H9 (cell line): ENCODE results near the gene C1orf74. TPM values are rescaled to one million over a fixed set of nuclear protein-coding genes. Genes with fewer than 3 reads are reported as not detected.

Experiments
- DNase-seq: peaks from one replicate; pipeline ENCODE4 v3.0.0-alpha.2; 2017
- H2AFZ ChIP-seq: one replicate; pipeline ENCODE4 v1.6.1; 2013; ENCODE audit warnings: mild to moderate bottlenecking, low read length, control low read depth, moderate library complexity
- H2AK5ac ChIP-seq: 2 replicates; pipeline ENCODE4 v1.6.1; 2013; ENCODE audit warnings: low read length, control low read depth, mixed read lengths; ENCODE audit not compliant: insufficient read length
- H2BK120ac ChIP-seq: one replicate; pipeline ENCODE4 v1.6.1; 2013; ENCODE audit warnings: low read depth, mild to moderate bottlenecking, low read length, control low read depth, inconsistent platforms; ENCODE audit not compliant: poor library complexity, severe bottlenecking
- H2BK12ac ChIP-seq: 2 replicates; pipeline ENCODE4 v1.6.1; 2013; ENCODE audit warnings: low read length, control low read depth, mixed read lengths, low read depth; ENCODE audit not compliant: insufficient read length
- H2BK15ac ChIP-seq: 2 replicates; pipeline ENCODE4 v1.6.1; 2013; ENCODE audit warnings: low read depth, low read length, control low read depth
- H2BK20ac ChIP-seq: one replicate; pipeline ENCODE4 v1.6.1; 2013; ENCODE audit warnings: low read depth, mild to moderate bottlenecking, low read length, control low read depth, inconsistent platforms; ENCODE audit not compliant: poor library complexity, severe bottlenecking
- H2BK5ac ChIP-seq: 2 replicates; pipeline ENCODE4 v1.6.1; 2013; ENCODE audit warnings: low read length, control low read depth, mixed read lengths; ENCODE audit not compliant: insufficient read length
- H3K14ac ChIP-seq: 2 replicates; pipeline ENCODE4 v1.6.1; 2013; ENCODE audit warnings: low read length, control low read depth; ENCODE audit not compliant: insufficient read depth
- H3K18ac ChIP-seq: 2 replicates; pipeline ENCODE4 v1.6.1; 2013; ENCODE audit warnings: low read depth, mild to moderate bottlenecking, mixed read lengths, low read length, control low read depth; ENCODE audit not compliant: insufficient read length
- H3K23ac ChIP-seq: 2 replicates; pipeline ENCODE4 v1.6.1; 2013; ENCODE audit warnings: low read length, control low read depth, mixed read lengths, low read depth; ENCODE audit not compliant: insufficient read length
- H3K23me2 ChIP-seq: 2 replicates; pipeline ENCODE4 v1.6.1; 2013; ENCODE audit warnings: low read depth, mild to moderate bottlenecking, mixed read lengths, low read length, control low read depth; ENCODE audit not compliant: insufficient read length, poor library complexity, severe bottlenecking
- H3K27ac ChIP-seq: 2 replicates; pipeline ENCODE4 v1.5.1; 2013; ENCODE audit warnings: low read length, control low read depth, mixed read lengths, low read depth; ENCODE audit not compliant: insufficient read length
- H3K27me3 ChIP-seq: 2 replicates; pipeline ENCODE4 v1.6.1; 2013; ENCODE audit warnings: low read length, control low read depth, inconsistent platforms; ENCODE audit not compliant: insufficient read depth
- H3K4ac ChIP-seq: 2 replicates; pipeline ENCODE4 v1.6.1; 2013; ENCODE audit warnings: low read depth, mild to moderate bottlenecking, control low read depth, inconsistent platforms, low read length, moderate library complexity
- H3K4me1 ChIP-seq: 2 replicates; pipeline ENCODE4 v1.6.1; 2013; ENCODE audit warnings: low read length, control low read depth, inconsistent platforms; ENCODE audit not compliant: insufficient read depth
- H3K4me2 ChIP-seq: 2 replicates; pipeline ENCODE4 v1.6.1; 2013; ENCODE audit warnings: low read length, control low read depth, mixed read lengths; ENCODE audit not compliant: insufficient read length, insufficient read depth
- H3K56ac ChIP-seq: 2 replicates; pipeline ENCODE4 v1.6.1; 2013; ENCODE audit warnings: low read depth, mild to moderate bottlenecking, mixed read lengths, low read length, control low read depth; ENCODE audit not compliant: insufficient read length
- H3K79me1 ChIP-seq: 2 replicates; pipeline ENCODE4 v1.6.1; 2013; ENCODE audit warnings: low read depth, mild to moderate bottlenecking, moderate library complexity, low read length, control low read depth, inconsistent platforms; ENCODE audit not compliant: insufficient read depth, poor library complexity, severe bottlenecking
- H3K79me2 ChIP-seq: 2 replicates; pipeline ENCODE4 v1.6.1; 2013; ENCODE audit warnings: low read length, control low read depth, inconsistent platforms; ENCODE audit not compliant: insufficient read depth
- H3K9ac ChIP-seq: 2 replicates; pipeline ENCODE4 v1.6.1; 2013; ENCODE audit warnings: low read length, control low read depth, mixed read lengths; ENCODE audit not compliant: insufficient read length; ENCODE audit errors: extremely low read depth
- H3K9me3 ChIP-seq: one replicate; pipeline ENCODE4 v1.6.1; 2013; ENCODE audit warnings: low read depth, low read length, inconsistent platforms; ENCODE audit not compliant: control insufficient read depth
- H3T11ph ChIP-seq: one replicate; pipeline ENCODE4 v1.6.1; 2013; ENCODE audit warnings: mild to moderate bottlenecking, low read length, control low read depth, inconsistent platforms
- H4K20me1 ChIP-seq: one replicate; pipeline ENCODE4 v1.6.1; 2013; ENCODE audit not compliant: control insufficient read depth, insufficient read length, insufficient read depth
- H4K5ac ChIP-seq: 2 replicates; pipeline ENCODE4 v1.6.1; 2013; ENCODE audit warnings: low read depth, mild to moderate bottlenecking, mixed read lengths, low read length, control low read depth; ENCODE audit not compliant: insufficient read length
- H4K8ac ChIP-seq: replicated peaks from 2 replicates; pipeline ENCODE4 v1.6.1; 2013; ENCODE audit warnings: low read length, control low read depth, mixed read lengths, low read depth; ENCODE audit not compliant: insufficient read length
- H4K91ac ChIP-seq: 2 replicates; pipeline ENCODE4 v1.6.1; 2013; ENCODE audit warnings: low read depth, mild to moderate bottlenecking, moderate library complexity, mixed read lengths, low read length, control low read depth; ENCODE audit not compliant: insufficient read length
- H3K27ac Mint-ChIP-seq, 3 experiments: 2 replicates in 2 of 3; 3 replicates in 1 of 3; pipeline ENCODE4 v1.8.0; 2020 to 2021; ENCODE audit warnings: mixed read lengths in 3 of 3, mild to moderate bottlenecking in 1 of 3, moderate library complexity in 1 of 3
- H3K27me3 Mint-ChIP-seq: 2 replicates; pipeline ENCODE4 v1.8.0; 2021; ENCODE audit warnings: low read depth, mild to moderate bottlenecking, moderate library complexity, mixed read lengths
- H3K36me3 Mint-ChIP-seq, 3 experiments: 2 replicates in 2 of 3; 3 replicates in 1 of 3; pipeline ENCODE4 v1.8.0; 2020 to 2021; ENCODE audit warnings: low read depth in 3 of 3, mixed read lengths in 3 of 3; ENCODE audit not compliant: insufficient read depth in 1 of 3
- H3K4me1 Mint-ChIP-seq, 2 experiments: 2 replicates each; pipeline ENCODE4 v1.8.0; 2020; ENCODE audit warnings: mixed read lengths in 2 of 2
- H3K4me3 Mint-ChIP-seq, 2 experiments: 2 replicates in 1 of 2; 3 replicates in 1 of 2; pipeline ENCODE4 v1.8.0; 2020 to 2021; ENCODE audit warnings: mild to moderate bottlenecking in 2 of 2, mixed read lengths in 2 of 2, moderate library complexity in 1 of 2
- H3K9me3 Mint-ChIP-seq, 2 experiments: 2 replicates in 1 of 2; 3 replicates in 1 of 2; pipeline ENCODE4 v1.8.0; 2020; ENCODE audit warnings: mild to moderate bottlenecking in 2 of 2, mixed read lengths in 2 of 2, moderate library complexity in 1 of 2
- WGBS: extraction: QIAGEN DNeasy Blood & Tissue Kit; methylation state at CpG from one replicate; pipeline ENCODE4 v1.1.7; 2013; ENCODE audit warnings: missing lambda C conversion rate, low lambda C conversion rate, mixed read lengths; ENCODE audit not compliant: insufficient read length; ENCODE audit errors: extremely low coverage; 5-methylcytosine and 5-hydroxymethylcytosine counted together
- total RNA-seq: library from RNA; stranded (reverse); gene quantifications from 2 replicates; pipeline ENCODE4 v1.2.1, GENCODE V29; 2021
- TF ChIP-seq, protein P1 (sequence below): fragments of 200-600 bp; sonication (generic); conservative IDR thresholded peaks from 3 replicates; pipeline ENCODE4 v1.8.0; 2021; ENCODE audit warnings: antibody characterized with exemption, mild to moderate bottlenecking

C1orf74 gene
- total RNA-seq, 1 experiment from 2014 or later: 2.4 TPM

GRCh38 chr1:209755926-209756614 is 28.3 kb downstream of the C1orf74 start, which contains the start of gene TRAF3IP3:
TRAF3IP3 (plus strand) TSS chr1:209756053; CDS start chr1:209760040, 3,987 bp downstream.
- no peak within 1 kb of the TSS for H2BK12ac ChIP-seq
- Mint-ChIP-seq H3K27me3 (peaks cover 35% of the 10 kb centered on the region), H3K4me1 (no peaks in the 10 kb centered on the region), H3K27ac (peak within 1 kb of the TSS in 1 of 3 experiments; percentile 71; a peak in 1 of 7 replicates), H3K4me3 (no peak within 1 kb of the TSS), H3K36me3 (no peaks in the 10 kb centered on the region), H3K9me3 (no peaks in the 10 kb centered on the region)
- no peaks in the 10 kb centered on the region for H3K23me2 ChIP-seq
- H4K91ac ChIP-seq: no peak within 1 kb of the TSS
- no peaks in the 10 kb centered on the region for H3K79me1 ChIP-seq
- H3K4me2 ChIP-seq: no peak within 1 kb of the TSS
- H2AK5ac ChIP-seq: no peak within 1 kb of the TSS
- H3K4me1 ChIP-seq: no peaks in the 10 kb centered on the region
- no peak within 1 kb of the TSS for H4K5ac ChIP-seq
- no peak within 1 kb of the TSS for H3K9ac ChIP-seq
- no peak within 1 kb of the TSS for H3K56ac ChIP-seq
- H4K20me1 ChIP-seq: no peaks in the 10 kb centered on the region
- H2BK5ac ChIP-seq: no peak within 1 kb of the TSS
- H3K14ac ChIP-seq: no peak within 1 kb of the TSS
- no CpG with 5 or more reads among the region's 10 CpGs for WGBS
- H2BK120ac ChIP-seq: no peak within 1 kb of the TSS
- H3K27ac ChIP-seq: no peak within 1 kb of the TSS
- DNase-seq: no peak
- H4K8ac ChIP-seq: no peak within 1 kb of the TSS
- no peak within 1 kb of the TSS for H2BK20ac ChIP-seq
- no peaks in the 10 kb centered on the region for H3K27me3 ChIP-seq
- TF ChIP-seq, protein P1, sequence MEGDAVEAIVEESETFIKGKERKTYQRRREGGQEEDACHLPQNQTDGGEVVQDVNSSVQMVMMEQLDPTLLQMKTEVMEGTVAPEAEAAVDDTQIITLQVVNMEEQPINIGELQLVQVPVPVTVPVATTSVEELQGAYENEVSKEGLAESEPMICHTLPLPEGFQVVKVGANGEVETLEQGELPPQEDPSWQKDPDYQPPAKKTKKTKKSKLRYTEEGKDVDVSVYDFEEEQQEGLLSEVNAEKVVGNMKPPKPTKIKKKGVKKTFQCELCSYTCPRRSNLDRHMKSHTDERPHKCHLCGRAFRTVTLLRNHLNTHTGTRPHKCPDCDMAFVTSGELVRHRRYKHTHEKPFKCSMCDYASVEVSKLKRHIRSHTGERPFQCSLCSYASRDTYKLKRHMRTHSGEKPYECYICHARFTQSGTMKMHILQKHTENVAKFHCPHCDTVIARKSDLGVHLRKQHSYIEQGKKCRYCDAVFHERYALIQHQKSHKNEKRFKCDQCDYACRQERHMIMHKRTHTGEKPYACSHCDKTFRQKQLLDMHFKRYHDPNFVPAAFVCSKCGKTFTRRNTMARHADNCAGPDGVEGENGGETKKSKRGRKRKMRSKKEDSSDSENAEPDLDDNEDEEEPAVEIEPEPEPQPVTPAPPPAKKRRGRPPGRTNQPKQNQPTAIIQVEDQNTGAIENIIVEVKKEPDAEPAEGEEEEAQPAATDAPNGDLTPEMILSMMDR: no peak
- H3T11ph ChIP-seq: no peak within 1 kb of the TSS
- no peak within 1 kb of the TSS for H2BK15ac ChIP-seq
- H3K18ac ChIP-seq: no peak within 1 kb of the TSS
- H3K79me2 ChIP-seq: no peaks in the 10 kb centered on the region
- no peak within 1 kb of the TSS for H3K4ac ChIP-seq
- no peak within 1 kb of the TSS for H2AFZ ChIP-seq
- no peaks in the 10 kb centered on the region for H3K9me3 ChIP-seq
- no peak within 1 kb of the TSS for H3K23ac ChIP-seq
